K562 (cell line): ENCODE results near the gene SDE2. TPM values are rescaled to one million over a fixed set of nuclear protein-coding genes. Genes with fewer than 3 reads are reported as not detected.

ENCODE experiments used
- CSDE1 ChIP-seq, 2 experiments: fragments of 450-650 bp; IDR thresholded peaks; 2 replicates each; pipeline ENCODE4 v1.6.1; 2016; ENCODE audit warnings: mild to moderate bottlenecking in 1 of 2
- DIDO1 ChIP-seq: fragments of 450-650 bp; IDR thresholded peaks from 2 replicates; pipeline ENCODE4 v1.6.1; 2016; ENCODE audit warnings: low read depth, missing biosample characterization, missing genetic modification characterization
- FOXA3 ChIP-seq, 2 experiments: fragments of 450-650 bp in 1 of 2; sonication (generic) in 1 of 2; formaldehyde crosslinking; IDR thresholded peaks in 1 of 2; conservative IDR thresholded peaks in 1 of 2; 2 replicates each; pipeline versions ENCODE4 v1.4.0 to v1.8.0; 2020 to 2022; ENCODE audit warnings: mild to moderate bottlenecking in 2 of 2, missing genetic modification reagents in 1 of 2
- HDAC2 ChIP-seq: fragments of 450-650 bp; IDR thresholded peaks from 2 replicates; pipeline ENCODE4 v1.6.1; 2016; ENCODE audit warnings: mild to moderate bottlenecking
- LCOR ChIP-seq: sonication (generic); formaldehyde crosslinking; IDR thresholded peaks from 2 replicates; pipeline ENCODE4 v1.8.0; 2022; ENCODE audit warnings: mild to moderate bottlenecking, missing genetic modification reagents
- MAZ ChIP-seq, 2 experiments: fragments of 450-650 bp in 1 of 2; sonication (generic) in 1 of 2; formaldehyde crosslinking; IDR thresholded peaks in 1 of 2; conservative IDR thresholded peaks in 1 of 2; 2 replicates each; pipeline versions ENCODE4 v1.4.0 to v1.5.0; 2020; ENCODE audit warnings: mild to moderate bottlenecking in 1 of 2, missing genetic modification reagents in 1 of 2
- PHF21A ChIP-seq: fragments of 450-650 bp; IDR thresholded peaks from 2 replicates; pipeline ENCODE4 v1.6.1; 2017; ENCODE audit warnings: low read depth, borderline replicate concordance
- PHTF2 ChIP-seq: fragments of 250-450 bp; sonication (Bioruptor Pico); IDR thresholded peaks from 2 replicates; pipeline ENCODE4 v1.5.0; 2021; ENCODE audit warnings: mild to moderate bottlenecking
- POLR2A ChIP-seq: fragments of 450-650 bp; conservative IDR thresholded peaks from 2 replicates; pipeline ENCODE4 v1.6.1; 2016
- POU5F1 ChIP-seq: fragments of 150-350 bp; IDR thresholded peaks from 2 replicates; pipeline ENCODE4 v1.6.1; 2014; ENCODE audit warnings: borderline replicate concordance, low read length, low read depth, mild to moderate bottlenecking; ENCODE audit not compliant: partially characterized antibody
- SMARCA5 ChIP-seq: fragments of 450-650 bp; IDR thresholded peaks from 2 replicates; pipeline ENCODE4 v1.6.1; 2016
- SRSF3 ChIP-seq: fragments of 200-400 bp; formaldehyde crosslinking; IDR thresholded peaks from 2 replicates; pipeline ENCODE4 v1.6.1; 2016; ENCODE audit warnings: mild to moderate bottlenecking, low read length, moderate library complexity; ENCODE audit not compliant: insufficient read depth
- ZBTB2 ChIP-seq: fragments of 450-650 bp; IDR thresholded peaks from 2 replicates; pipeline ENCODE4 v1.6.1; 2016; ENCODE audit warnings: antibody characterized with exemption
- ZNF644 ChIP-seq: fragments of 200-800 bp; sonication (Bioruptor generic); IDR thresholded peaks from 2 replicates; pipeline ENCODE4 v1.6.1; 2016; ENCODE audit warnings: low read depth, missing genetic modification characterization, missing compliant biosample characterization
- ZNF79 ChIP-seq: fragments of 250-450 bp; sonication (Bioruptor Pico); IDR thresholded peaks from 2 replicates; pipeline ENCODE4 v1.4.0; 2020; ENCODE audit warnings: low read depth, mild to moderate bottlenecking, moderate library complexity
- polyA plus RNA-seq, 8 experiments: library from polyadenylated mRNA; depleted of rRNA in 4 of 8; stranded (reverse) in 5 of 8; unstranded in 3 of 8; fragments of >200 nt; fragmentation: Nextera tagmentation in 2 of 8; fragmentation: Illumina TruSeq in 1 of 8; extraction: Ambion mirVana in 2 of 8; extraction: Trizol in 1 of 8; gene quantifications; 2 replicates each; pipeline versions ENCODE4 v1.2.1 to v1.2.3, GENCODE V29; 2011 to 2014; ENCODE audit warnings: inconsistent platforms in 1 of 8, missing spikeins in 1 of 8
- total RNA-seq, 7 experiments: library from RNA; depleted of rRNA in 6 of 7; stranded (reverse); fragments of >200 nt in 6 of 7; fragmentation: Illumina TruSeq in 2 of 7; extraction: Trizol in 2 of 7; gene quantifications; 2 replicates each; pipeline versions ENCODE4 v1.2.1 to v1.2.3, GENCODE V29; 2011 to 2021; ENCODE audit warnings: low replicate concordance in 1 of 7
- TF ChIP-seq, protein P1 (sequence below): sonication (generic); formaldehyde crosslinking; IDR thresholded peaks from 2 replicates; pipeline ENCODE4 v1.8.0; 2023; ENCODE audit warnings: mild to moderate bottlenecking, missing genetic modification reagents
- TF ChIP-seq, protein P2 (sequence below): sonication (generic); formaldehyde crosslinking; IDR thresholded peaks from 2 replicates; pipeline ENCODE4 v1.8.1; 2023; ENCODE audit warnings: mild to moderate bottlenecking, missing genetic modification reagents
- TF ChIP-seq, protein P3 (sequence below): IDR thresholded peaks from 2 replicates; pipeline ENCODE4 v1.6.1; 2014; ENCODE audit warnings: antibody characterized with exemption
- TF ChIP-seq, protein P4 (sequence below): fragments of 250-450 bp; sonication (Bioruptor Pico); IDR thresholded peaks from 2 replicates; pipeline ENCODE4 v1.8.0; 2022; ENCODE audit warnings: moderate library complexity, mild to moderate bottlenecking, inconsistent platforms

SDE2 gene
- total and polyA plus RNA-seq, 9 of the 15 experiments (the other 6 are each of a cell fraction or from before 2014, with no cell fraction given) = 14.3 to 62.3 (median 46.0) TPM

DNA sequence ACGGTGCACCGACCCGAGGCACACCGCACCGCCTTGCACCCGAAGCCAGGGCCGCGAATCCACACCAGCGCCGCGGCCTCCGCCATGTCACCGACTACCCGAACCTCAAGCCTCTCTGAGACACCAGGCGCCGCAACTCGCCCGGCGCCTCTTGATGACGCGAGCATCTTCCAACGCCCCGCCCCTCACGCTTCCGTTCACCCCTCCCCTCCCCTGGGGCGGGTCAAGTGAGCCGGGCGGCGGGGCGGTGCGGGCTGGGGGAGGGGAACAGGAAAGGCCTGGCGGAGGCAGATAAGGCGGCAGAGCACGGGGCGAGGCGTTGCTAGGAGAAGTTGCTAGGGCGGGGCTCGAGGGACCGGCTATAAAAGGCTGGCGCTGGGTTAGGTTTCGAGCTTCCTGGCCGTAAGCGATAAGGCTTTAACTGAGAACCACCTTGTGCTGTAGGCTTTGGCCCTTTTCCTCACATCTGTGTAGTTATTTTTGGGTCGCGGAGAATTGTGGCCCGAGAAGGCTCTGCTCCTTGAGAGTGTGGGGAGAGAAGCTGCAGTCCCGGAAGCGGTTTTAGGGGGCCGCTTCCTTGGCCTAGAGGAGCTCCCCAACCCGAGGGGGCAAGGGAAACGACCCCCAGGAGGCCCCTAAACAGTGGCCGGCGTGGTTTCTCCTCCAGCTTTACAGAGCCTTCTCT, at the start of gene SDE2 (continued):
- TF ChIP-seq HDAC2 (peak; percentile 8), ZNF79 (no peak), POLR2A (peak; percentile 99), PHTF2 (CRISPR knock-in tag) (peak; percentile 65; the same call in 1 of the 2 replicates), MAZ (CRISPR knock-in tag; conservative IDR thresholded peaks at IDR 0.05 in 1 of 2, IDR thresholded peaks at IDR 0.05 in 1 of 2) (peak; percentile 95 to 98), SRSF3 (no peak), LCOR (peak; percentile 97), POU5F1 (peak; percentile 39), PHF21A (no peak), CSDE1 (IDR thresholded peaks at IDR 0.05) (peak in 1 of 2 experiments; percentile 88; a peak in 1 of 4 replicates), ZBTB2 (0 out of 2 replicates have a peak, but pooled peaks have one; percentile 78), FOXA3 (CRISPR knock-in tag; conservative IDR thresholded peaks at IDR 0.05 in 1 of 2, IDR thresholded peaks at IDR 0.05 in 1 of 2) (peak in 1 of 2 experiments; percentile 42; a peak in 1 of 4 replicates), ZNF644 (tag) (peak; percentile 93), SMARCA5 (no peak), DIDO1 (tag) (no peak)
- TF ChIP-seq, protein P1, sequence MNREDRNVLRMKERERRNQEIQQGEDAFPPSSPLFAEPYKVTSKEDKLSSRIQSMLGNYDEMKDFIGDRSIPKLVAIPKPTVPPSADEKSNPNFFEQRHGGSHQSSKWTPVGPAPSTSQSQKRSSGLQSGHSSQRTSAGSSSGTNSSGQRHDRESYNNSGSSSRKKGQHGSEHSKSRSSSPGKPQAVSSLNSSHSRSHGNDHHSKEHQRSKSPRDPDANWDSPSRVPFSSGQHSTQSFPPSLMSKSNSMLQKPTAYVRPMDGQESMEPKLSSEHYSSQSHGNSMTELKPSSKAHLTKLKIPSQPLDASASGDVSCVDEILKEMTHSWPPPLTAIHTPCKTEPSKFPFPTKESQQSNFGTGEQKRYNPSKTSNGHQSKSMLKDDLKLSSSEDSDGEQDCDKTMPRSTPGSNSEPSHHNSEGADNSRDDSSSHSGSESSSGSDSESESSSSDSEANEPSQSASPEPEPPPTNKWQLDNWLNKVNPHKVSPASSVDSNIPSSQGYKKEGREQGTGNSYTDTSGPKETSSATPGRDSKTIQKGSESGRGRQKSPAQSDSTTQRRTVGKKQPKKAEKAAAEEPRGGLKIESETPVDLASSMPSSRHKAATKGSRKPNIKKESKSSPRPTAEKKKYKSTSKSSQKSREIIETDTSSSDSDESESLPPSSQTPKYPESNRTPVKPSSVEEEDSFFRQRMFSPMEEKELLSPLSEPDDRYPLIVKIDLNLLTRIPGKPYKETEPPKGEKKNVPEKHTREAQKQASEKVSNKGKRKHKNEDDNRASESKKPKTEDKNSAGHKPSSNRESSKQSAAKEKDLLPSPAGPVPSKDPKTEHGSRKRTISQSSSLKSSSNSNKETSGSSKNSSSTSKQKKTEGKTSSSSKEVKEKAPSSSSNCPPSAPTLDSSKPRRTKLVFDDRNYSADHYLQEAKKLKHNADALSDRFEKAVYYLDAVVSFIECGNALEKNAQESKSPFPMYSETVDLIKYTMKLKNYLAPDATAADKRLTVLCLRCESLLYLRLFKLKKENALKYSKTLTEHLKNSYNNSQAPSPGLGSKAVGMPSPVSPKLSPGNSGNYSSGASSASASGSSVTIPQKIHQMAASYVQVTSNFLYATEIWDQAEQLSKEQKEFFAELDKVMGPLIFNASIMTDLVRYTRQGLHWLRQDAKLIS = peak; percentile 18; the same call in 1 of the 2 replicates
- TF ChIP-seq, protein P2, sequence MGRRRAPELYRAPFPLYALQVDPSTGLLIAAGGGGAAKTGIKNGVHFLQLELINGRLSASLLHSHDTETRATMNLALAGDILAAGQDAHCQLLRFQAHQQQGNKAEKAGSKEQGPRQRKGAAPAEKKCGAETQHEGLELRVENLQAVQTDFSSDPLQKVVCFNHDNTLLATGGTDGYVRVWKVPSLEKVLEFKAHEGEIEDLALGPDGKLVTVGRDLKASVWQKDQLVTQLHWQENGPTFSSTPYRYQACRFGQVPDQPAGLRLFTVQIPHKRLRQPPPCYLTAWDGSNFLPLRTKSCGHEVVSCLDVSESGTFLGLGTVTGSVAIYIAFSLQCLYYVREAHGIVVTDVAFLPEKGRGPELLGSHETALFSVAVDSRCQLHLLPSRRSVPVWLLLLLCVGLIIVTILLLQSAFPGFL (CRISPR knock-in tag) = no peak
- TF ChIP-seq, protein P3, sequence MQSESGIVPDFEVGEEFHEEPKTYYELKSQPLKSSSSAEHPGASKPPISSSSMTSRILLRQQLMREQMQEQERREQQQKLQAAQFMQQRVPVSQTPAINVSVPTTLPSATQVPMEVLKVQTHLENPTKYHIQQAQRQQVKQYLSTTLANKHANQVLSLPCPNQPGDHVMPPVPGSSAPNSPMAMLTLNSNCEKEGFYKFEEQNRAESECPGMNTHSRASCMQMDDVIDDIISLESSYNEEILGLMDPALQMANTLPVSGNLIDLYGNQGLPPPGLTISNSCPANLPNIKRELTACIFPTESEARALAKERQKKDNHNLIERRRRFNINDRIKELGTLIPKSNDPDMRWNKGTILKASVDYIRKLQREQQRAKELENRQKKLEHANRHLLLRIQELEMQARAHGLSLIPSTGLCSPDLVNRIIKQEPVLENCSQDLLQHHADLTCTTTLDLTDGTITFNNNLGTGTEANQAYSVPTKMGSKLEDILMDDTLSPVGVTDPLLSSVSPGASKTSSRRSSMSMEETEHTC = peak; percentile 98
- TF ChIP-seq, protein P4, sequence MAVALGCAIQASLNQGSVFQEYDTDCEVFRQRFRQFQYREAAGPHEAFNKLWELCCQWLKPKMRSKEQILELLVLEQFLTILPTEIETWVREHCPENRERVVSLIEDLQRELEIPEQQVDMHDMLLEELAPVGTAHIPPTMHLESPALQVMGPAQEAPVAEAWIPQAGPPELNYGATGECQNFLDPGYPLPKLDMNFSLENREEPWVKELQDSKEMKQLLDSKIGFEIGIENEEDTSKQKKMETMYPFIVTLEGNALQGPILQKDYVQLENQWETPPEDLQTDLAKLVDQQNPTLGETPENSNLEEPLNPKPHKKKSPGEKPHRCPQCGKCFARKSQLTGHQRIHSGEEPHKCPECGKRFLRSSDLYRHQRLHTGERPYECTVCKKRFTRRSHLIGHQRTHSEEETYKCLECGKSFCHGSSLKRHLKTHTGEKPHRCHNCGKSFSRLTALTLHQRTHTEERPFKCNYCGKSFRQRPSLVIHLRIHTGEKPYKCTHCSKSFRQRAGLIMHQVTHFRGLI (CRISPR knock-in tag) = no peak; the same call in 1 of the 2 replicates
